ENCODE measurements around the gene ACOT7.
"Not testable (repeated sequence)": the region's sequence is repeated elsewhere in the genome, so short reads cannot be mapped to it uniquely, and the experiment has no call there.

ACOT7 gene

DNA sequence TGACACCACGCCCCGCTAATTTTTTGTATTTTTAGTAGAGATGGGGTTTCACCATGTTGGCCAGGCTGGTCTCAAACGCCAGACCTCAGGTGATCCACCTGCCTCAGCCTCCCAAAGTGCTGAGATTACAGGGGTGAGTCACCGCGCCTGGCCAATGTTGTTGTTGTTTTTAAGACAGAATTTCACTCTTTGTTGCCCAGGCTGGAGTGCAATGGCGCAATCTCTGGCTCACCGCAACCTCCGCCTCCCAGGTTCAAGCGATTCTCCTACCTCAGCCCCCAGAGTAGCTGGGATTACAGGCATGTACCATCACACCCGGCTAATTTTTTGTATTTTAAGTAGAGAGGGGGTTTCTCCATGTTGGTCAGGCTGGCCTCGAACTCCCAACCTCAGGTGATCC is 173.9 kb downstream of the ACOT7 start:
- not testable (repeated sequence) for DNase-seq

DNA sequence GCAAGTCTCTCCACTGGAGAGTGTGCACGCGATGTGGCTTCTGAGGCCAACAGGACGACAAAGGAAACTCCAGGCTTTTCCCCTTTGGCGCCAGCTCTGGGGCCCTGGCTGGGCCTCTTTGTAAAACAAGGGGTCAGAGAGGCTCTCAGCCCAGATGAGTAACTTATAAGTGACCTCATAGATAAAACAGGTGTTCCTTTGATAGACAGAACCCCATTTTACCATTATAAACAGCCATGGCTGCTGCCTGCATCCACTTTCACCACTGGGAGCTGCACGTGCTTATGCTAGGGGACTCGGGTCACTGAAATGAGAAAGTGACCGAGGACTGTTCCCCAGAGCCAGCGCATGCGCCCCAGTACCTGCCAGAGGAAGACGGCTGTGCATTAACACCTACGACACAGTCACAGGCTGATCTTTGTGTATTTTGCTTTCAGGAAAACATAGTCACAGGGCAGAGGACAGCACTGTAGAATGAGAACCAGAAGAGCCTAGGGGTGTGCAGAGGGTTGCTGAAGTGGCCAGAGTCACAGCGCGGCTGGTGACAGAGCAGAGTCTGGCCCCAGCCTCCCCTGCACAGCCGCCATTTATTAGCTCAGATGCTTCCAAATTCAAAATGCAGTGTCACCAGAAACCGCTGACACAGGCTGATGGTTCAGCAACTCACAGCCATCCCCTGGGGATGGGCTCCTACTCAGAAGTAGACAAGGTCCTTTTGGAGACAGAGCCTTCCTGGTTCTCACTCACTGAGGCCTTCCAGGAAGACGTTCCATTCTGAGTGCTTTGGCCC is 175.0 kb downstream of the ACOT7 start:
- no peak for DNase-seq
